ENCODE data around the gene THBS1. TPM values are rescaled to one million over a fixed set of nuclear protein-coding genes. Genes with fewer than 3 reads are reported as not detected.

THBS1 gene
- total RNA-seq, 1 donor from 2014 or later = 67.3 TPM

GRCh38 chr15:39631357-39631756 lies 50.5 kb downstream of the THBS1 start:
- Histone ChIP-seq H3K4me3 (ENCODE audit: low read depth, low read length) (no peak overlapping the region), H3K36me3 (ENCODE audit: control insufficient read depth, insufficient read depth, low read length) (no peaks in the 10 kb centered on the region), H3K27me3 (ENCODE audit: control insufficient read depth, insufficient read depth, low read length) (no peaks in the 10 kb centered on the region)
- no peak for TF ChIP-seq CTCF (IDR thresholded peaks at IDR 0.05; ENCODE audit: insufficient read depth, low read length, poor library complexity, severe bottlenecking)
- DNase-seq (ENCODE audit: low read depth) = no peak

- H3K36me3 ChIP-seq (ENCODE audit: control insufficient read depth, insufficient read depth, low read length) = no peaks in the 10 kb centered on the region
- no peak for TF ChIP-seq CTCF (IDR thresholded peaks at IDR 0.05; ENCODE audit: insufficient read depth, low read length, poor library complexity, severe bottlenecking)
- DNase-seq (ENCODE audit: low read depth) = no peak
Measured at GRCh38 chr15:39638041-39638440, 57.2 kb downstream of the THBS1 start.

GRCh38 chr15:39639037-39639436 lies 58.2 kb downstream of the THBS1 start:
- H3K27me3 ChIP-seq (ENCODE audit: control insufficient read depth, insufficient read depth, low read length) = no peaks in the 10 kb centered on the region
- H3K36me3 ChIP-seq (ENCODE audit: control insufficient read depth, insufficient read depth, low read length) = no peaks in the 10 kb centered on the region
- DNase-seq (ENCODE audit: low read depth) = no peak
- TF ChIP-seq CTCF (IDR thresholded peaks at IDR 0.05; ENCODE audit: insufficient read depth, low read length, poor library complexity, severe bottlenecking) = no peak
- H3K4me3 ChIP-seq (ENCODE audit: low read depth, low read length) = no peak overlapping the region

More at GRCh38 chr15:39638041-39638440, 57.2 kb downstream of the THBS1 start:
- no peaks in the 10 kb centered on the region for H3K27me3 ChIP-seq (ENCODE audit: control insufficient read depth, insufficient read depth, low read length)
- H3K4me3 ChIP-seq (ENCODE audit: low read depth, low read length) = no peak overlapping the region

- DNase-seq (ENCODE audit: low read depth) = no peak
- TF ChIP-seq CTCF (IDR thresholded peaks at IDR 0.05; ENCODE audit: insufficient read depth, low read length, poor library complexity, severe bottlenecking) = no peak
- no peak overlapping the region for H3K4me3 ChIP-seq (ENCODE audit: low read depth, low read length)
- no peaks in the 10 kb centered on the region for H3K27me3 ChIP-seq (ENCODE audit: control insufficient read depth, insufficient read depth, low read length)
- H3K36me3 ChIP-seq (ENCODE audit: control insufficient read depth, insufficient read depth, low read length) = no peaks in the 10 kb centered on the region
Measured at GRCh38 chr15:39640665-39641064, 59.8 kb downstream of the THBS1 start.

GRCh38 chr15:39641191-39641889 lies 60.5 kb downstream of the THBS1 start:
- TF ChIP-seq CTCF (IDR thresholded peaks at IDR 0.05; ENCODE audit: insufficient read depth, low read length, poor library complexity, severe bottlenecking) = no peak
- DNase-seq (ENCODE audit: low read depth) = no peak
- H3K27me3 ChIP-seq (ENCODE audit: control insufficient read depth, insufficient read depth, low read length) = no peaks in the 10 kb centered on the region
- H3K4me3 ChIP-seq (ENCODE audit: low read depth, low read length) = no peak overlapping the region
- H3K36me3 ChIP-seq (ENCODE audit: control insufficient read depth, insufficient read depth, low read length) = no peaks in the 10 kb centered on the region

Measured in kidney epithelial cell (primary cell).